Measurements from ENCODE around the gene WDFY4. TPM values are rescaled to one million over a fixed set of nuclear protein-coding genes. Genes with fewer than 3 reads are reported as not detected.

The WDFY4 gene
- total and polyA plus RNA-seq, 2 of the 4 experiments (the other 2 are of a cell fraction) = not detected

DNA sequence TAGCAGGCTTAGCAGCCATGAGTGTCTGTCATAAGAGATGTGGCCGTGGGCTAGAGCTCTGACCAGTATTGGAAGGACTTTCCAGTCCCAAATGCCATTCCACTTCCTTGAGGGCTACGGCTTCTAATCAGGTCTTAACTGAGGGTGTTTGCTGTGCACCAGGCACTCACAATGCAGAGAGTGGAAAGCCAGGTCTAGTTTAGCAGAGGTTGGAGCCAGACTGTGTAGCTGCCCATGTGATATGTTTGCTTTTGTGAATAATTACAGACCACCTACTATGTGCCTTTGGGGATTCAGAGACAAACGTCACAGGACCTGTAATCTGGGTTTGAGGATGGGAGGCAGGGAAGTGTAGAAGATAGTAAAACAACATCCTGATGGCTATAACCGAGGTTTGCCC, 79.8 kb downstream of the WDFY4 start:
- intact Hi-C loops (cut with micrococcal nuclease) (no loop called here), dilution Hi-C loops (cut with HindIII; ENCODE audit: low sequenced_read_pairs, unreplicated experiment) (no loop called here), in situ Hi-C loops (cut with MboI; ENCODE audit: low sequenced_read_pairs) (no loop called here)
- H3K56ac ChIP-seq (ENCODE audit: extremely low read depth, insufficient read depth, low read length) = no peak overlapping the region
- H3K9me3 ChIP-seq (ENCODE audit: control insufficient read depth, insufficient read depth, low read length) = no peaks in the 10 kb centered on the region
- H2BK120ac ChIP-seq (ENCODE audit: low read depth, low read length) = no peak overlapping the region
- no peak overlapping the region for H4K5ac ChIP-seq (ENCODE audit: low read depth, low read length)
- H4K8ac ChIP-seq (ENCODE audit: low read depth in 2 of 2, low read length in 2 of 2) = no peak overlapping the region
- no peak overlapping the region for H2BK20ac ChIP-seq (ENCODE audit: low read depth, low read length)
- no peak overlapping the region for H3K23ac ChIP-seq (ENCODE audit: low read depth, low read length)
- no peak overlapping the region for H2BK15ac ChIP-seq (ENCODE audit: low read depth, low read length)
- H3K18ac ChIP-seq (ENCODE audit: low read depth, low read length) = no peak overlapping the region
- no peaks in the 10 kb centered on the region for H3K4me1 ChIP-seq (ENCODE audit: control insufficient read depth, insufficient read depth, low read length)
- CTCF ChIA-PET = no interaction called here
- POLR2A ChIA-PET (ENCODE audit: unreplicated experiment) = no interaction called here
- WGBS, 2 experiments (ENCODE audit: extremely low coverage in 2 of 2, insufficient read length in 1 of 2) = 60% methylated on average over 1 of the region's 4 CpGs; no CpG with 5 or more reads in 1 of the 2 experiments
- DNase-seq (no peak), ATAC-seq (ENCODE audit: low read depth) (no peak)
- H3K36me3 ChIP-seq (ENCODE audit: control insufficient read depth, insufficient read depth, low read length) = no peaks in the 10 kb centered on the region
- no peak for TF ChIP-seq MAFK (IDR thresholded peaks at IDR 0.05; ENCODE audit: low read depth, low read length)
- no peak for TF ChIP-seq POLR2A (IDR thresholded peaks at IDR 0.05; ENCODE audit: low read depth, low read length)
- TF ChIP-seq CHD1 (IDR thresholded peaks at IDR 0.05; ENCODE audit: low read depth, low read length) = no peak
- no peak for TF ChIP-seq RAD21 (IDR thresholded peaks at IDR 0.05; ENCODE audit: low read length)
- TF ChIP-seq RCOR1 (IDR thresholded peaks at IDR 0.05; ENCODE audit: insufficient replicate concordance, low read length) = no peak
- TF ChIP-seq CEBPB (IDR thresholded peaks at IDR 0.05; ENCODE audit: low read depth, low read length) = no peak
- TF ChIP-seq, protein P1, sequence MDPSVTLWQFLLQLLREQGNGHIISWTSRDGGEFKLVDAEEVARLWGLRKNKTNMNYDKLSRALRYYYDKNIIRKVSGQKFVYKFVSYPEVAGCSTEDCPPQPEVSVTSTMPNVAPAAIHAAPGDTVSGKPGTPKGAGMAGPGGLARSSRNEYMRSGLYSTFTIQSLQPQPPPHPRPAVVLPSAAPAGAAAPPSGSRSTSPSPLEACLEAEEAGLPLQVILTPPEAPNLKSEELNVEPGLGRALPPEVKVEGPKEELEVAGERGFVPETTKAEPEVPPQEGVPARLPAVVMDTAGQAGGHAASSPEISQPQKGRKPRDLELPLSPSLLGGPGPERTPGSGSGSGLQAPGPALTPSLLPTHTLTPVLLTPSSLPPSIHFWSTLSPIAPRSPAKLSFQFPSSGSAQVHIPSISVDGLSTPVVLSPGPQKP (IDR thresholded peaks at IDR 0.05; ENCODE audit: borderline replicate concordance, low read depth, low read length) = no peak
- TF ChIP-seq BHLHE40 (IDR thresholded peaks at IDR 0.05; ENCODE audit: low read depth, low read length) = no peak
- TF ChIP-seq MAZ (IDR thresholded peaks at IDR 0.05; ENCODE audit: borderline replicate concordance, low read depth, low read length) = no peak
- TF ChIP-seq RFX5 (IDR thresholded peaks at IDR 0.05; ENCODE audit: low read depth, low read length) = no peak
- TF ChIP-seq SMC3 (IDR thresholded peaks at IDR 0.05; ENCODE audit: low read depth, low read length) = no peak
- no peak for TF ChIP-seq MXI1 (IDR thresholded peaks at IDR 0.05; ENCODE audit: borderline replicate concordance, low read depth, low read length)
- TF ChIP-seq, protein P2, sequence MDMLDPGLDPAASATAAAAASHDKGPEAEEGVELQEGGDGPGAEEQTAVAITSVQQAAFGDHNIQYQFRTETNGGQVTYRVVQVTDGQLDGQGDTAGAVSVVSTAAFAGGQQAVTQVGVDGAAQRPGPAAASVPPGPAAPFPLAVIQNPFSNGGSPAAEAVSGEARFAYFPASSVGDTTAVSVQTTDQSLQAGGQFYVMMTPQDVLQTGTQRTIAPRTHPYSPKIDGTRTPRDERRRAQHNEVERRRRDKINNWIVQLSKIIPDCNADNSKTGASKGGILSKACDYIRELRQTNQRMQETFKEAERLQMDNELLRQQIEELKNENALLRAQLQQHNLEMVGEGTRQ (IDR thresholded peaks at IDR 0.05; ENCODE audit: low read depth, low read length) = no peak
- no peak for TF ChIP-seq NFE2L2 (IDR thresholded peaks at IDR 0.05; ENCODE audit: low read depth, low read length)
- no TSS peak for BruUV-seq (replicated peaks)
- H4K20me1 ChIP-seq (ENCODE audit: insufficient read depth, low read length) = no peaks in the 10 kb centered on the region
- H3K9ac ChIP-seq (ENCODE audit: low read depth, low read length) = no peak overlapping the region
- H3K4ac ChIP-seq (ENCODE audit: low read depth, low read length) = no peak overlapping the region
- H3K14ac ChIP-seq (replicated peaks; ENCODE audit: low read depth, low read length) = no peak overlapping the region
- H3K4me2 ChIP-seq (ENCODE audit: low read depth, low read length) = no peak overlapping the region
- no peaks in the 10 kb centered on the region for H3K9me1 ChIP-seq (ENCODE audit: insufficient read depth, low read length)
- no peak overlapping the region for H3K27ac ChIP-seq (ENCODE audit: insufficient read depth, low read length)
- no peak overlapping the region for H2AFZ ChIP-seq (replicated peaks; ENCODE audit: low read length, poor library complexity)
- H3K27me3 ChIP-seq (ENCODE audit: control insufficient read depth, insufficient read depth, low read length) = peaks cover 4% of the 10 kb centered on the region
- H3K4me3 ChIP-seq (ENCODE audit: insufficient read depth, low read depth, low read length) = no peak overlapping the region
- H3K79me1 ChIP-seq (ENCODE audit: low read depth in 1 of 2, low read length in 2 of 2) = no peaks in the 10 kb centered on the region
- no peak overlapping the region for H2BK5ac ChIP-seq (ENCODE audit: low read depth, low read length, poor library complexity, severe bottlenecking)
- H2AK9ac ChIP-seq (replicated peaks; ENCODE audit: low read depth, low read length, poor library complexity) = no peak overlapping the region
- H2AK5ac ChIP-seq (ENCODE audit: low read depth, low read length) = no peak overlapping the region
- no peak overlapping the region for H4K91ac ChIP-seq (ENCODE audit: insufficient read depth, low read depth, low read length)

All from IMR-90 (cell line).